HepG2 (cell line): Measurements from ENCODE around the gene SIK3. TPM values are rescaled to one million over a fixed set of nuclear protein-coding genes. Genes with fewer than 3 reads are reported as not detected.

Source experiments
- ELF3 ChIP-seq: IDR thresholded peaks from 2 replicates; pipeline ENCODE4 v1.6.1; 2016; ENCODE audit warnings: missing genetic modification reagents, missing compliant biosample characterization
- polyA plus RNA-seq, 8 experiments: library from polyadenylated mRNA; depleted of rRNA in 3 of 8; stranded (reverse) in 7 of 8; unstranded in 1 of 8; fragments of >200 nt; fragmentation: Illumina TruSeq in 4 of 8; extraction: Trizol in 4 of 8; gene quantifications; 2 replicates each; pipeline versions ENCODE4 v1.2.1 to v1.2.3, GENCODE V29; 2011 to 2016; ENCODE audit warnings: low read depth in 4 of 8, missing spikeins in 1 of 8, mixed read lengths in 1 of 8; ENCODE audit not compliant: insufficient read depth in 1 of 8
- total RNA-seq, 5 experiments: library from RNA; depleted of rRNA; stranded (reverse); fragments of >200 nt; fragmentation: Illumina TruSeq; extraction: Trizol; gene quantifications; 2 replicates each; pipeline ENCODE4 v1.2.3, GENCODE V29; 2016; ENCODE audit warnings: low read depth in 1 of 5
- TF ChIP-seq, protein P1 (sequence below): sonication (generic); formaldehyde crosslinking; IDR thresholded peaks from 2 replicates; pipeline ENCODE4 v1.4.0; 2020; ENCODE audit warnings: missing genetic modification reagents, borderline replicate concordance
- TF ChIP-seq, protein P2 (sequence below): sonication (generic); formaldehyde crosslinking; IDR thresholded peaks from 2 replicates; pipeline ENCODE4 v1.5.1; 2020; ENCODE audit warnings: mild to moderate bottlenecking, missing genetic modification reagents, borderline replicate concordance
- TF ChIP-seq, protein P3 (sequence below): sonication (generic); formaldehyde crosslinking; IDR thresholded peaks from 2 replicates; pipeline ENCODE4 v1.4.0; 2020; ENCODE audit warnings: missing genetic modification reagents, borderline replicate concordance
- TF ChIP-seq, protein P4 (sequence below): sonication (generic); formaldehyde crosslinking; IDR thresholded peaks from 2 replicates; pipeline ENCODE4 v1.5.0; 2020; ENCODE audit warnings: mild to moderate bottlenecking, missing genetic modification reagents, borderline replicate concordance

Gene SIK3
- total and polyA plus RNA-seq, 2 of the 13 experiments (the other 11 are each of a cell fraction or from before 2014, with no cell fraction given): 5.7 to 9.8 TPM

DNA sequence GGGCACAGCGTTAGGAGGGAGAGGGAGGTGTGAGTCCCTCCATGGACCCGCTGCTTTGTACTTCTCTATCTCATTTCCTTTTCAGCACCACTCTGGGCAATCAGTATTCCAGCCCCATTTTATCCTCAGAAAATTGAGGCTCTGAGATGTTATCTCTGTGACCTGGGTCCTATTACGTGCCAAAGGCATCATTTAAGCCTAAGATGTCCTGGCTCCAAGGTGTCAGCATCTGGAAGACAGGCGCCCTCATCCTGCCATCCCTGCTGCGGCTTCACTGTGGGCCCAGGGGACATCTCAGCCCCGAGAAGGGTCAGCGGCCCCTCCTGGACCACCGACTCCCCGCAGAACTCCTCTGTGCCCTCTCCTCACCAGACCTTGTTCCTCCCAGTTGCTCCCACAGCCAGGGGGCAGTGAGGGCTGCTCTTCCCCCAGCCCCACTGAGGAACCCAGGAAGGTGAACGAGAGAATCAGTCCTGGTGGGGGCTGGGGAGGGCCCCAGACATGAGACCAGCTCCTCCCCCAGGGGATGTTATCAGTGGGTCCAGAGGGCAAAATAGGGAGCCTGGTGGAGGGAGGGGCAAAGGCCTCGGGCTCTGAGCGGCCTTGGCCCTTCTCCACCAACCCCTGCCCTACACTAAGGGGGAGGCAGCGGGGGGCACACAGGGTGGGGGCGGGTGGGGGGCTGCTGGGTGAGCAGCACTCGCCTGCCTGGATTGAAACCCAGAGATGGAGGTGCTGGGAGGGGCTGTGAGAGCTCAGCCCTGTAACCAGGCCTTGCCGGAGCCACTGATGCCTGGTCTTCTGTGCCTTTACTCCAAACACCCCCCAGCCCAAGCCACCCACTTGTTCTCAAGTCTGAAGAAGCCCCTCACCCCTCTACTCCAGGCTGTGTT, 269.4 kb downstream of the SIK3 start (continued):
- TF ChIP-seq, protein P1, sequence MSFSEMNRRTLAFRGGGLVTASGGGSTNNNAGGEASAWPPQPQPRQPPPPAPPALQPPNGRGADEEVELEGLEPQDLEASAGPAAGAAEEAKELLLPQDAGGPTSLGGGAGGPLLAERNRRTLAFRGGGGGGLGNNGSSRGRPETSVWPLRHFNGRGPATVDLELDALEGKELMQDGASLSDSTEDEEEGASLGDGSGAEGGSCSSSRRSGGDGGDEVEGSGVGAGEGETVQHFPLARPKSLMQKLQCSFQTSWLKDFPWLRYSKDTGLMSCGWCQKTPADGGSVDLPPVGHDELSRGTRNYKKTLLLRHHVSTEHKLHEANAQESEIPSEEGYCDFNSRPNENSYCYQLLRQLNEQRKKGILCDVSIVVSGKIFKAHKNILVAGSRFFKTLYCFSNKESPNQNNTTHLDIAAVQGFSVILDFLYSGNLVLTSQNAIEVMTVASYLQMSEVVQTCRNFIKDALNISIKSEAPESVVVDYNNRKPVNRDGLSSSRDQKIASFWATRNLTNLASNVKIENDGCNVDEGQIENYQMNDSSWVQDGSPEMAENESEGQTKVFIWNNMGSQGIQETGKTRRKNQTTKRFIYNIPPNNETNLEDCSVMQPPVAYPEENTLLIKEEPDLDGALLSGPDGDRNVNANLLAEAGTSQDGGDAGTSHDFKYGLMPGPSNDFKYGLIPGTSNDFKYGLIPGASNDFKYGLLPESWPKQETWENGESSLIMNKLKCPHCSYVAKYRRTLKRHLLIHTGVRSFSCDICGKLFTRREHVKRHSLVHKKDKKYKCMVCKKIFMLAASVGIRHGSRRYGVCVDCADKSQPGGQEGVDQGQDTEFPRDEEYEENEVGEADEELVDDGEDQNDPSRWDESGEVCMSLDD (CRISPR knock-in tag): no peak; the same call in 1 of the 2 replicates
- TF ChIP-seq, protein P2, sequence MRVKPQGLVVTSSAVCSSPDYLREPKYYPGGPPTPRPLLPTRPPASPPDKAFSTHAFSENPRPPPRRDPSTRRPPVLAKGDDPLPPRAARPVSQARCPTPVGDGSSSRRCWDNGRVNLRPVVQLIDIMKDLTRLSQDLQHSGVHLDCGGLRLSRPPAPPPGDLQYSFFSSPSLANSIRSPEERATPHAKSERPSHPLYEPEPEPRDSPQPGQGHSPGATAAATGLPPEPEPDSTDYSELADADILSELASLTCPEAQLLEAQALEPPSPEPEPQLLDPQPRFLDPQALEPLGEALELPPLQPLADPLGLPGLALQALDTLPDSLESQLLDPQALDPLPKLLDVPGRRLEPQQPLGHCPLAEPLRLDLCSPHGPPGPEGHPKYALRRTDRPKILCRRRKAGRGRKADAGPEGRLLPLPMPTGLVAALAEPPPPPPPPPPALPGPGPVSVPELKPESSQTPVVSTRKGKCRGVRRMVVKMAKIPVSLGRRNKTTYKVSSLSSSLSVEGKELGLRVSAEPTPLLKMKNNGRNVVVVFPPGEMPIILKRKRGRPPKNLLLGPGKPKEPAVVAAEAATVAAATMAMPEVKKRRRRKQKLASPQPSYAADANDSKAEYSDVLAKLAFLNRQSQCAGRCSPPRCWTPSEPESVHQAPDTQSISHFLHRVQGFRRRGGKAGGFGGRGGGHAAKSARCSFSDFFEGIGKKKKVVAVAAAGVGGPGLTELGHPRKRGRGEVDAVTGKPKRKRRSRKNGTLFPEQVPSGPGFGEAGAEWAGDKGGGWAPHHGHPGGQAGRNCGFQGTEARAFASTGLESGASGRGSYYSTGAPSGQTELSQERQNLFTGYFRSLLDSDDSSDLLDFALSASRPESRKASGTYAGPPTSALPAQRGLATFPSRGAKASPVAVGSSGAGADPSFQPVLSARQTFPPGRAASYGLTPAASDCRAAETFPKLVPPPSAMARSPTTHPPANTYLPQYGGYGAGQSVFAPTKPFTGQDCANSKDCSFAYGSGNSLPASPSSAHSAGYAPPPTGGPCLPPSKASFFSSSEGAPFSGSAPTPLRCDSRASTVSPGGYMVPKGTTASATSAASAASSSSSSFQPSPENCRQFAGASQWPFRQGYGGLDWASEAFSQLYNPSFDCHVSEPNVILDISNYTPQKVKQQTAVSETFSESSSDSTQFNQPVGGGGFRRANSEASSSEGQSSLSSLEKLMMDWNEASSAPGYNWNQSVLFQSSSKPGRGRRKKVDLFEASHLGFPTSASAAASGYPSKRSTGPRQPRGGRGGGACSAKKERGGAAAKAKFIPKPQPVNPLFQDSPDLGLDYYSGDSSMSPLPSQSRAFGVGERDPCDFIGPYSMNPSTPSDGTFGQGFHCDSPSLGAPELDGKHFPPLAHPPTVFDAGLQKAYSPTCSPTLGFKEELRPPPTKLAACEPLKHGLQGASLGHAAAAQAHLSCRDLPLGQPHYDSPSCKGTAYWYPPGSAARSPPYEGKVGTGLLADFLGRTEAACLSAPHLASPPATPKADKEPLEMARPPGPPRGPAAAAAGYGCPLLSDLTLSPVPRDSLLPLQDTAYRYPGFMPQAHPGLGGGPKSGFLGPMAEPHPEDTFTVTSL: peak; percentile 78; the same call in 1 of the 2 replicates
- TF ChIP-seq, protein P3, sequence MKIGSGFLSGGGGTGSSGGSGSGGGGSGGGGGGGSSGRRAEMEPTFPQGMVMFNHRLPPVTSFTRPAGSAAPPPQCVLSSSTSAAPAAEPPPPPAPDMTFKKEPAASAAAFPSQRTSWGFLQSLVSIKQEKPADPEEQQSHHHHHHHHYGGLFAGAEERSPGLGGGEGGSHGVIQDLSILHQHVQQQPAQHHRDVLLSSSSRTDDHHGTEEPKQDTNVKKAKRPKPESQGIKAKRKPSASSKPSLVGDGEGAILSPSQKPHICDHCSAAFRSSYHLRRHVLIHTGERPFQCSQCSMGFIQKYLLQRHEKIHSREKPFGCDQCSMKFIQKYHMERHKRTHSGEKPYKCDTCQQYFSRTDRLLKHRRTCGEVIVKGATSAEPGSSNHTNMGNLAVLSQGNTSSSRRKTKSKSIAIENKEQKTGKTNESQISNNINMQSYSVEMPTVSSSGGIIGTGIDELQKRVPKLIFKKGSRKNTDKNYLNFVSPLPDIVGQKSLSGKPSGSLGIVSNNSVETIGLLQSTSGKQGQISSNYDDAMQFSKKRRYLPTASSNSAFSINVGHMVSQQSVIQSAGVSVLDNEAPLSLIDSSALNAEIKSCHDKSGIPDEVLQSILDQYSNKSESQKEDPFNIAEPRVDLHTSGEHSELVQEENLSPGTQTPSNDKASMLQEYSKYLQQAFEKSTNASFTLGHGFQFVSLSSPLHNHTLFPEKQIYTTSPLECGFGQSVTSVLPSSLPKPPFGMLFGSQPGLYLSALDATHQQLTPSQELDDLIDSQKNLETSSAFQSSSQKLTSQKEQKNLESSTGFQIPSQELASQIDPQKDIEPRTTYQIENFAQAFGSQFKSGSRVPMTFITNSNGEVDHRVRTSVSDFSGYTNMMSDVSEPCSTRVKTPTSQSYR (CRISPR knock-in tag): peak; percentile 98
- TF ChIP-seq ELF3 (CRISPR knock-in tag): peak; percentile 78
- TF ChIP-seq, protein P4, sequence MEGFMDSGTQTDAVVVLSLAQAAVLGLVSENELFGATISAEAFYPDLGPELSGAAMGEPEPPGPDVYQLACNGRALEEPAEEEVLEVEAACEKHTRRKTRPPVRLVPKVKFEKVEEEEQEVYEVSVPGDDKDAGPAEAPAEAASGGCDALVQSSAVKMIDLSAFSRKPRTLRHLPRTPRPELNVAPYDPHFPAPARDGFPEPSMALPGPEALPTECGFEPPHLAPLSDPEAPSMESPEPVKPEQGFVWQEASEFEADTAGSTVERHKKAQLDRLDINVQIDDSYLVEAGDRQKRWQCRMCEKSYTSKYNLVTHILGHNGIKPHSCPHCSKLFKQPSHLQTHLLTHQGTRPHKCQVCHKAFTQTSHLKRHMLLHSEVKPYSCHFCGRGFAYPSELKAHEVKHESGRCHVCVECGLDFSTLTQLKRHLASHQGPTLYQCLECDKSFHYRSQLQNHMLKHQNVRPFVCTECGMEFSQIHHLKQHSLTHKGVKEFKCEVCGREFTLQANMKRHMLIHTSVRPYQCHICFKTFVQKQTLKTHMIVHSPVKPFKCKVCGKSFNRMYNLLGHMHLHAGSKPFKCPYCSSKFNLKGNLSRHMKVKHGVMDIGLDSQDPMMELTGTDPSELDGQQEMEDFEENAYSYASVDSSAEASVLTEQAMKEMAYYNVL (CRISPR knock-in tag): peak; percentile 71; the same call in 1 of the 2 replicates
